ENCODE data around the gene CAMTA1.

DNA sequence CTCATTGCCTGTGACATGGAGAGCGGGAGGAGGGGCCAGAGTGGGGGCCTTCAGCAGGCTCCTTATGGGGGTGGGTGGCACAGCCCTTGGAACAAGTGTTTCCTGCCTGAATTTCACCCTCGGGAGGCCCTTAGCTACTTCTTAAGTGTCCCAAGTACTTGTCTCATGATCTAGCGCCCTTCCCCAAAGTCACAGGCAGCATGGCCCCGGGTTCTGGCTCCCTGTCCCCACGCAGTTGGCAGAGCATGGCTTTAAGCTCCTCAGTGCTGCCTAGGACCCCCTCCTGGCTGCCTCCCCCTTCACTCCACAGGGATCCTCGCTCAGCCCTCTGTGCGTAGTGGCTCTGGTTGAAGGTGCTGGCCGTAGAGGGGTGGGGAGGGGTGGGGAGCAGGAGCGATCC, 197.2 kb downstream of the CAMTA1 start:
- TF ChIP-seq EZH2 (optimal IDR thresholded peaks at IDR 0.05; ENCODE audit: low read depth, low read length) (no peak), CTCF (IDR thresholded peaks at IDR 0.05; ENCODE audit: low read length) (no peak), EZH2phosphoT487 (IDR thresholded peaks at IDR 0.05; ENCODE audit: low read length) (no peak)
